ENCODE data around the gene SF3A2. TPM values are rescaled to one million over a fixed set of nuclear protein-coding genes. Genes with fewer than 3 reads are reported as not detected.

SF3A2 gene
- total RNA-seq, 1 donor from 2014 or later = 107 TPM

DNA sequence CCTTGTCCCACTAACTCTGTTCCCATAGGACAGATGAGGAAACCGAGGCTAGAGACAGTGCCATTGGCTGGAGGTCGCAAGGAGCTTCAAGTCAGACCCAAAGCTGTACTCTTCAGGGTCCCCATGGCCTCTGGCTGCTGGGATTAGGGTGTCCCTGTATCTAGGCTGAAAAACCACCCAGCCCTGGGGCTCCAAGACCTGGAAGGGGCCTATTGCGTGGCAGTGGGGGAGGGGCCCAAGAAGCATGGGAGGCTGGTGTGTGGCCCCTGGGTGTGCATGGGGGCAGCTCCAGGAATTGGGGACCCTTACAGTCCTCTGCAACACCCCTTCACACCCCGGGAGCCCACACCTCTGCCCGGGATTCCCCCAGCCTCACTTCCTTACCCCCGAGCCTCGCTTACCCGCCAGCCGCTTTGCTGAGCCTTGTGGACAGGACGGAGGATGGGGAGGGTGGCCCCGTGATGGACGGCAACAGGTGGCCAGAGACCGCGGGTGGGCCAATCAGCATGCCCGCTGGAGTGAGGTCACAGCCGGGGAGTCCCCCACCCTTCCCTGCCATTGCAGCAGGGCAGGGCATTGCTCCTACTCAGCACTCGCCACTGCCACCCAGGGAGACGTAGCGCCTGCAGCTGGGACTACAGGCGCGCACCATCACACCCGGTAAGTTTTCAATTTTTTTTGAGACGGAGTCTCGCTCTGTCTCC lies 19.5 kb downstream of the SF3A2 start, which contains the start of gene JSRP1:
Gene JSRP1 (minus strand): TSS at position 436 of the 704 bp plus-strand sequence. CDS start 1,103 bp downstream, outside the sequence.
- DNase-seq (no peak), ATAC-seq (ENCODE audit: low read depth) (peak; percentile 9)
- intact Hi-C loops (cut with micrococcal nuclease) = no loop called here
- Mint-ChIP-seq H3K4me3 (peak within 1 kb of the TSS; percentile 9), H3K4me1 (peaks cover 68% of the 10 kb centered on the region), H3K36me3 (ENCODE audit: low read depth) (no peaks in the 10 kb centered on the region), H3K9me3 (no peaks in the 10 kb centered on the region), H3K27me3 (no peaks in the 10 kb centered on the region), H3K27ac (peak within 1 kb of the TSS; percentile 92)
- TF ChIP-seq, protein P1, sequence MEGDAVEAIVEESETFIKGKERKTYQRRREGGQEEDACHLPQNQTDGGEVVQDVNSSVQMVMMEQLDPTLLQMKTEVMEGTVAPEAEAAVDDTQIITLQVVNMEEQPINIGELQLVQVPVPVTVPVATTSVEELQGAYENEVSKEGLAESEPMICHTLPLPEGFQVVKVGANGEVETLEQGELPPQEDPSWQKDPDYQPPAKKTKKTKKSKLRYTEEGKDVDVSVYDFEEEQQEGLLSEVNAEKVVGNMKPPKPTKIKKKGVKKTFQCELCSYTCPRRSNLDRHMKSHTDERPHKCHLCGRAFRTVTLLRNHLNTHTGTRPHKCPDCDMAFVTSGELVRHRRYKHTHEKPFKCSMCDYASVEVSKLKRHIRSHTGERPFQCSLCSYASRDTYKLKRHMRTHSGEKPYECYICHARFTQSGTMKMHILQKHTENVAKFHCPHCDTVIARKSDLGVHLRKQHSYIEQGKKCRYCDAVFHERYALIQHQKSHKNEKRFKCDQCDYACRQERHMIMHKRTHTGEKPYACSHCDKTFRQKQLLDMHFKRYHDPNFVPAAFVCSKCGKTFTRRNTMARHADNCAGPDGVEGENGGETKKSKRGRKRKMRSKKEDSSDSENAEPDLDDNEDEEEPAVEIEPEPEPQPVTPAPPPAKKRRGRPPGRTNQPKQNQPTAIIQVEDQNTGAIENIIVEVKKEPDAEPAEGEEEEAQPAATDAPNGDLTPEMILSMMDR (IDR thresholded peaks at IDR 0.05) = no peak
- POLR2A ChIA-PET = interaction anchor here (0.5 to 8.8 kb wide), 2 partner anchors 9 to 15 kb away, joined by 4 to 96 read pairs; no protein-coding TSS in a partner anchor
- CTCF ChIA-PET = no interaction called here

DNA sequence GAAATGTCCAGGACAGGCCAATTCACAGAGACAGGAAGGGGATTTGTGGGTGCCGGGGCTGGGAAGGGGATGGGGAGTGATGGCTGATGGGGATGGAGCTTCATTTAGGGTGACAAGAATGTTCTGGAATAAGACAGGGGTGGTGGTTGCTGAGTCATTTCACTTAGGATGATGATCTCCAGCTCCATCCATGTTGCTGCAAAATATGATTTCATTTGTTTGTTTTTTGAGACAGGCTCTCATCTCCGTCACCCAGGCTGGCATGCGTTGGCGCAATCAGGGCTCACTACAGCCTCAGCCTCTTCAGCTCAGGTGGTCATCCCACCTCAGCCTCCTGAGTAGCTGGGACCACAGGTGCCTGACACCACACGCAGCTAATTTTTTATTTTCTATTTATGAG lies 22.7 kb downstream of the SF3A2 start:
- intact Hi-C loops (cut with micrococcal nuclease) = no loop called here

DNA sequence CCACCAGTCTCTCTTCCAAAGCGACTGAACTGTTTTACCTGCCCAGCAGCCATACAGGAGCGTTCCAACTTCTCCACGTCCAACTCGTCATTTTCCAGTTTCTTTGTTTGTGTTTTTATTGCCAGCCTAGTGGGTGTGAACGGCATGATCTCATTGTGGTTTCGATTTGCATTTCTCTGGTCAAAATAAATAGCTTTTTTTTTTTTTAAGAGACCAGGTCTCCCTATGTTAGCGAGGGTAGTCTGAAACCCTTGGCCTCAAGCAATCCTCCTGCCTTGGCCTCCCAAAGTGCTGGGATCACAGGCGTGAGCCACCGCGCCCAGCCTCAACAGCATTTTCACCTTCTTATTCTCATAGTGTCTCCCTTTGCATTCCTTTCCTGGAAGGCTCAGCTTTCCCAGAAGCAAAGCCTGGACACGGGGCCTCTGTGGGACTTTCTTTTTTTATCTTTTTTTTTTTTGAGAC lies 23.7 kb downstream of the SF3A2 start:
- peak overlapping the region; percentile 24 for H3K4me3 Mint-ChIP-seq

More for the DNA sequence above, 22.7 kb downstream of the SF3A2 start:
- no peak for ATAC-seq (ENCODE audit: low read depth)
- Mint-ChIP-seq H3K27ac (peak overlapping the region; percentile 92), H3K4me1 (peaks cover 62% of the 10 kb centered on the region), H3K9me3 (no peaks in the 10 kb centered on the region), H3K36me3 (ENCODE audit: low read depth) (no peaks in the 10 kb centered on the region), H3K27me3 (no peaks in the 10 kb centered on the region), H3K4me3 (no peak overlapping the region)
- ChIA-PET POLR2A (interaction anchor here (0.6 to 5.9 kb wide), 7 partner anchors 11 to 422 kb away, joined by 3 to 131 read pairs (median 4); no protein-coding TSS in a partner anchor), CTCF (interaction anchor here (1.6 kb wide), 1 partner anchor 15 kb away, joined by 6 read pairs; no protein-coding TSS in a partner anchor)
- DNase-seq = no peak
- TF ChIP-seq, protein P1 (IDR thresholded peaks at IDR 0.05) = no peak

DNA sequence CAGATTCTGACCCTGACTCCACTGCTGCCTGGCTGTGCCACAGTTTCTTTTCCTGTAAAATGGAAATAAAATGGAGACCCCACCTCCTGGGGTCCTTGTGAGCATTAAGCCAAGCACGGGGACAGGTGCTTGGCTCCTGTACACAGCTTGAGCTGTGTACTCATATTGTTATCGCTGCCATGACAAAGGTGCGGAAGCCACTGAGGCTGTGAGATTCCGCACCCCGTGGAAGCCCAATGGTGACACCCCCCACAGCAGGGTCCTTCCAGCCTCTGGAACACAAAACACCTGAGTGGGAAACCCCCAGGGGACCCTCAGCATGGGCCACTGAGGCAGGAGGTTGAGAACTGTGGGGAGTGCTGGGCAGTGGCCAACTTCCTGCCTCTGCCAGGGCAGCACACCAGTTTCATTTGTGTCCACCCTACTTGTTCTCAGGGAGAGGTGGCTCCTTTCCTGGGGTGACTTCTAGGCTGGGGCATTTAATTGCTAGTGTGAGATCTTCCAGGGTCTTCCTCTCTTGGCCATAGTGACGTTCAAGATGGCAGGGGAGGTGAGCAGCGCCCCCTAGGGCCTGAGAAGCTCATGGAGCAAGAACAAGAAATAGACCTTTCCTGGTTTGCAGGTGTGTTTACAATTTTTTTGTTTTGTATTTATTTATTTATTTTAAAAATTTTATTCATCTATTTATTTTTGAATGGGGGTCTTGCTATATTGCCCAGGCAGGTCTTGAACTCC lies 25.0 kb downstream of the SF3A2 start:
- peaks cover 68% of the 10 kb centered on the region for H3K4me1 Mint-ChIP-seq
- ChIA-PET POLR2A (interaction anchor here (0.7 to 5.9 kb wide), 5 partner anchors 9 to 332 kb away, joined by 3 to 131 read pairs (median 4); no protein-coding TSS in a partner anchor), CTCF (interaction anchor here (0.9 to 1.0 kb wide), 3 partner anchors 13 to 90 kb away, joined by 3 to 5 read pairs (median 4); no protein-coding TSS in a partner anchor)
- no peaks in the 10 kb centered on the region for H3K36me3 Mint-ChIP-seq (ENCODE audit: low read depth)
- H3K4me3 Mint-ChIP-seq = no peak overlapping the region
- no peak for DNase-seq
- ATAC-seq (ENCODE audit: low read depth) = no peak
- intact Hi-C loops (cut with micrococcal nuclease) = no loop called here
- TF ChIP-seq, protein P1 (IDR thresholded peaks at IDR 0.05) = no peak
- no peak overlapping the region for H3K27ac Mint-ChIP-seq
- no peaks in the 10 kb centered on the region for H3K9me3 Mint-ChIP-seq
- H3K27me3 Mint-ChIP-seq = no peaks in the 10 kb centered on the region

More for the DNA sequence above, 23.7 kb downstream of the SF3A2 start:
- H3K27ac Mint-ChIP-seq = peak overlapping the region; percentile 77
- no peaks in the 10 kb centered on the region for H3K9me3 Mint-ChIP-seq
- TF ChIP-seq, protein P1 (IDR thresholded peaks at IDR 0.05) = no peak
- ATAC-seq (ENCODE audit: low read depth) (no peak), DNase-seq (no peak)
- H3K4me1 Mint-ChIP-seq = peaks cover 67% of the 10 kb centered on the region
- H3K36me3 Mint-ChIP-seq (ENCODE audit: low read depth) = no peaks in the 10 kb centered on the region
- ChIA-PET POLR2A (interaction anchor here (0.5 to 5.9 kb wide), 8 partner anchors 10 to 363 kb away, joined by 3 to 131 read pairs (median 4); partner anchors contain the start of genes PLEKHJ1 and SF3A2), CTCF (interaction anchor here (0.6 to 1.6 kb wide), 2 partner anchors 14 to 27 kb away, joined by 4 to 6 read pairs; no protein-coding TSS in a partner anchor)
- no peaks in the 10 kb centered on the region for H3K27me3 Mint-ChIP-seq
- intact Hi-C loops (cut with micrococcal nuclease) = no loop called here

All from activated B cell treated with CpG ODN at 0.5 μM for 24 hours (primary cell).